ENCODE data around the gene ASCL2. TPM values are rescaled to one million over a fixed set of nuclear protein-coding genes. Genes with fewer than 3 reads are reported as not detected.

ASCL2 gene
- total and polyA plus RNA-seq, 2 of the 4 experiments (the other 2 are of a cell fraction), result not detected

DNA sequence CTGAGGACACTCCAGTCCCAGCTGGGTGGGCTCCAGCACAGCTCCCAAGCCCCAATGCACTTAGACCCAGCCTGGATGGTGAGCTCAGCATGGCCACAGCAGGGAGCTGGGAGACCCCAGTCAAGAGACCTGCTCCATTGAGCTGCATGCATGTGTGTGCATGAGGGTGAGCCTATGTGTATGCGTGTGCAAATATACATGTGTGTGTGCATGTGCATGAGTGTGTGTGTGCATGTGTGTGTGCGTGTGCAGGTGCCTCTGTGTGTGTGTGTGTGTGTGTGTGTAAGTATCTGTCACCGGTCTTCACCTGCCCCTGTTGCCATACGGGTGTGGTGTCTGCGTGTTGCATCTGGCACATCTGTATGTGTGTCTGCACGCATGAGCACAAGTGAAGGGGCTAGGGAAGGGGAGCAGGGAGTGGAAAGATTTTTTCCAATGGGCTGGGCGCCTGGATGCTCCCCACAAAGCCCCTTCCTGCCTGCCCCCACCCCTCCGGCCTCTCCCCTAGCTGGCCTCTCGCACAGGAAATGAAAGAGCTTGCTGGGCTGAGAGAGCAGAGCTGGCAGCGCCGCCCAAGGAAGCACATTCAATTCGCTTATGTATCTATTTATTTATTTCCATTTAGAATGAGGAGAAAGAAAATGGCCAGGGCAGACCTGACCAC, 35.5 kb upstream of the ASCL2 start:
- H4K8ac ChIP-seq (ENCODE audit: low read depth in 2 of 2, low read length in 2 of 2), result peak overlapping the region; percentile 77 to 91
- H3K9me3 ChIP-seq (ENCODE audit: control insufficient read depth, insufficient read depth, low read length), result no peaks in the 10 kb centered on the region
- H3K14ac ChIP-seq (replicated peaks; ENCODE audit: low read depth, low read length), result peak overlapping the region; percentile 84
- H4K20me1 ChIP-seq (ENCODE audit: insufficient read depth, low read length), result peaks cover 3% of the 10 kb centered on the region; the same call in 1 of the 2 replicates
- no peak for TF ChIP-seq FOS (IDR thresholded peaks at IDR 0.05; ENCODE audit: low read depth, low read length)
- H3K27ac ChIP-seq (ENCODE audit: insufficient read depth, low read length), result peak overlapping the region; percentile 98
- peak overlapping the region; percentile 92 for H3K18ac ChIP-seq (ENCODE audit: low read depth, low read length)
- peak overlapping the region; percentile 81 for H4K91ac ChIP-seq (ENCODE audit: insufficient read depth, low read depth, low read length)
- H3K27me3 ChIP-seq (ENCODE audit: control insufficient read depth, insufficient read depth, low read length), result no peaks in the 10 kb centered on the region
- H2AK9ac ChIP-seq (replicated peaks; ENCODE audit: low read depth, low read length, poor library complexity), result peak overlapping the region; percentile 96
- no TSS peak for BruUV-seq (replicated peaks)
- no peaks in the 10 kb centered on the region for H3K36me3 ChIP-seq (ENCODE audit: control insufficient read depth, insufficient read depth, low read length)
- H2AK5ac ChIP-seq (ENCODE audit: low read depth, low read length), result peak overlapping the region; percentile 98
- dilution Hi-C loops (cut with HindIII; ENCODE audit: low sequenced_read_pairs, unreplicated experiment) (no loop called here), intact Hi-C loops (cut with micrococcal nuclease) (loop anchor here (1.0 to 2.0 kb wide), 5 partner anchors 73 to 225 kb away; partner anchors contain the start of gene TSSC4), in situ Hi-C loops (cut with MboI; ENCODE audit: low sequenced_read_pairs) (no loop called here)
- peaks cover 6% of the 10 kb centered on the region for H3K9me1 ChIP-seq (ENCODE audit: insufficient read depth, low read length)
- CTCF ChIA-PET, result interaction anchor here (0.7 to 4.4 kb wide), 6 partner anchors 11 to 155 kb away, joined by 3 to 73 read pairs (median 3); no protein-coding TSS in a partner anchor
- DNase-seq, result peak; percentile 47
- peak; percentile 40 for ATAC-seq (ENCODE audit: low read depth)
- H3K23ac ChIP-seq (ENCODE audit: low read depth, low read length), result peak overlapping the region; percentile 68
- 33% methylated on average over 1 of the region's 12 CpGs; no CpG with 5 or more reads in 1 of the 2 experiments for WGBS, 2 experiments (ENCODE audit: extremely low coverage in 2 of 2, insufficient read length in 1 of 2)
- H2BK15ac ChIP-seq (ENCODE audit: low read depth, low read length), result peak overlapping the region; percentile 76; the same call in 1 of the 3 replicates
- peak overlapping the region; percentile 75 for H3K9ac ChIP-seq (ENCODE audit: low read depth, low read length)
- H2BK5ac ChIP-seq (ENCODE audit: low read depth, low read length, poor library complexity, severe bottlenecking), result peak overlapping the region; percentile 81
- POLR2A ChIA-PET (ENCODE audit: unreplicated experiment), result interaction anchor here (0.7 kb wide), 1 partner anchor 116 kb away, joined by 8 read pairs; no protein-coding TSS in a partner anchor
- H3K4me2 ChIP-seq (ENCODE audit: low read depth, low read length), result peak overlapping the region; percentile 83
- H3K4ac ChIP-seq (ENCODE audit: low read depth, low read length), result peak overlapping the region; percentile 87
- H4K5ac ChIP-seq (ENCODE audit: low read depth, low read length), result peak overlapping the region; percentile 82
- H3K4me3 ChIP-seq (ENCODE audit: insufficient read depth, low read depth, low read length), result no peak overlapping the region
- peak overlapping the region; percentile 93 for H2AFZ ChIP-seq (replicated peaks; ENCODE audit: low read length, poor library complexity)
- H2BK20ac ChIP-seq (ENCODE audit: low read depth, low read length), result peak overlapping the region; percentile 44; the same call in 1 of the 2 replicates
- peak overlapping the region; percentile 85 for H2BK120ac ChIP-seq (ENCODE audit: low read depth, low read length)
- H3K4me1 ChIP-seq (ENCODE audit: control insufficient read depth, insufficient read depth, low read length), result peaks cover 11% of the 10 kb centered on the region
- no peaks in the 10 kb centered on the region for H3K79me1 ChIP-seq (ENCODE audit: low read depth in 1 of 2, low read length in 2 of 2)
- H3K56ac ChIP-seq (ENCODE audit: extremely low read depth, insufficient read depth, low read length), result peak overlapping the region; percentile 39; the same call in 1 of the 2 replicates

Measured in IMR-90 (cell line).